ENCODE measurements around the gene RAD23A.

DNA sequence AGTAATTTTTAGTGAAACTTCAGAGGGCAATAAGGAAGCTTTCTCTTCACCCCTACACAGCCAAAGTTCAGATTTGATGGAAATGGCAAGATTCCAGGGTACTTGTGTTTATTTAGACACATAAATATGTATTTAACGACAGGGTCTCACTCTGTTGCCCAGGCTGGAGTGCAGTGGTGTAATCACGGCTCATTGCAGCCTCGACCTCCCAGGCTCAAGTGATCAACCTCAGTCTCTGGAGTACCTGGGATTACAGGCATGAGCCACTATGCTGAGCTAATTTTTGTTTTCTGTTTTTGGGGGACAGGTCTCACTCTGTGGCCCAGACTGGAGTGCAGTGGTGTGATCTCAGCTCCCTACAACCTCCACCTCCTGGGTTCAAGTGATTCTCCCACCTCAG, 24.6 kb upstream of the RAD23A start:
- TF ChIP-seq, protein P1, sequence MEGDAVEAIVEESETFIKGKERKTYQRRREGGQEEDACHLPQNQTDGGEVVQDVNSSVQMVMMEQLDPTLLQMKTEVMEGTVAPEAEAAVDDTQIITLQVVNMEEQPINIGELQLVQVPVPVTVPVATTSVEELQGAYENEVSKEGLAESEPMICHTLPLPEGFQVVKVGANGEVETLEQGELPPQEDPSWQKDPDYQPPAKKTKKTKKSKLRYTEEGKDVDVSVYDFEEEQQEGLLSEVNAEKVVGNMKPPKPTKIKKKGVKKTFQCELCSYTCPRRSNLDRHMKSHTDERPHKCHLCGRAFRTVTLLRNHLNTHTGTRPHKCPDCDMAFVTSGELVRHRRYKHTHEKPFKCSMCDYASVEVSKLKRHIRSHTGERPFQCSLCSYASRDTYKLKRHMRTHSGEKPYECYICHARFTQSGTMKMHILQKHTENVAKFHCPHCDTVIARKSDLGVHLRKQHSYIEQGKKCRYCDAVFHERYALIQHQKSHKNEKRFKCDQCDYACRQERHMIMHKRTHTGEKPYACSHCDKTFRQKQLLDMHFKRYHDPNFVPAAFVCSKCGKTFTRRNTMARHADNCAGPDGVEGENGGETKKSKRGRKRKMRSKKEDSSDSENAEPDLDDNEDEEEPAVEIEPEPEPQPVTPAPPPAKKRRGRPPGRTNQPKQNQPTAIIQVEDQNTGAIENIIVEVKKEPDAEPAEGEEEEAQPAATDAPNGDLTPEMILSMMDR (IDR thresholded peaks at IDR 0.05) = no peak
- no peak for TF ChIP-seq POLR2A (IDR thresholded peaks at IDR 0.05)

All from thyroid gland (tissue), 4 donors.